NAMALWA (cell line): ENCODE results near the gene SLC22A23.

Experiments
- DNase-seq: peaks from one replicate; pipeline ENCODE4 v3.0.0-alpha.2; 2015; ENCODE audit warnings: low spot score

The SLC22A23 gene

GRCh38 chr6:3471286-3471685, 14.4 kb upstream of the SLC22A23 start:
- no peak for DNase-seq

GRCh38 chr6:3468585-3468984, 11.7 kb upstream of the SLC22A23 start:
- DNase-seq = no peak

- DNase-seq = no peak
Measured at GRCh38 chr6:3467996-3468395, 11.1 kb upstream of the SLC22A23 start.

DNA sequence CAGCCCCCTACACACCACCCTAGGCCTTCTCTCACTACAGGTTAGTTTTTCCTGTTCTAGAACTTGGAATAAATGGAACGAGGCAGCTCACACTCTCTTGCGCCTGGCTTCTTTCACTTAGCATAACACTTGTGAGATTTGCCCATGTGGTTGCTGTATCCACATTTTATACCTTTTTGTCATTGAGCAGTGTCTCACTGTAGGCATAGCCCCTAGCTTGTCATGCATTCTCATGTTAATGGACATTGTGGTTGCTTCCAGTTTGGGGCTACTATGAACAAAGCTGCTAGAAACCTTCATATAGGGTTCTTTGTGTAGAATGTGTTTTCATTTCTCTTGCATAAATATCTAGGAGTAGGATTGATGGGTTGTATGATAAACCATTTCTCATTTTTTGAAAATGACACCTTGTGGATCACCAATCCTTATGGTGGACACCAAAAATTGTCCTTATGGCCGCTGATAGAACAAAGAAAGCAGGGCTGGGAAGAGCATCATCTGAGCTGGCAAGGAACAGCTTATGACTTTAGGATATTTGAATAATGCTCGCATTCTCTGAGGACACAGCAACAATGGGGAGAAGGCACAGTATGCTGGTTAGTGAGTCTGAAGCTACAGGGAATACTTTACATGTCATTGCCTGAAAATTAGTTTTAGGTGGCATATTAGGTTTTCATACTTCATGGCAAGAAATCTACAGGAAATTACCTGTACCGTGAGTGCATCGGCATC, 9.8 kb upstream of the SLC22A23 start:
- DNase-seq = no peak

DNA sequence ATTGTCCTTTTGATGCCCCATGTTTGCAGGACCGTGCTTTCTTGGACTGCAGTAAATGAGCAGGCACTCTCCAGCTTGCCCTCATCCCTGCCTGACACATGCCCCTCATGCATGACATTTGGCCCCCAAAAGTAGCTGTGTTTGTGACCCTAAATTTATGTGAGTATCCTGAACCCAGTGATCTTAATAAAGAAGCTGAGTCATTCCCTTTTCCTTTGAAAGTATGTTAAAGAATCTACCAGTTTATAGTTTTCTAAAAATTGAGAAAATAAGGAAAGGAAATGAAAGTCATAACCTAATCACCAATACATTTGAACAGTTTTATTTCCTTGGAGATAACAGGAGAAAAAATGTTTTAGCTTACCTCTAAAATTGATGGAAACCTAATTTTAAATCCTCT, 3.4 kb upstream of the SLC22A23 start:
- no peak for DNase-seq

- DNase-seq = no peak
Measured at GRCh38 chr6:3458706-3459421, 2.0 kb upstream of the SLC22A23 start.

GRCh38 chr6:3457710-3458602, 1.1 kb upstream of the SLC22A23 start:
- DNase-seq = no peak

GRCh38 chr6:3456395-3456897, 404 bp downstream of the SLC22A23 start:
- DNase-seq = no peak

GRCh38 chr6:3455569-3456394, 1.1 kb downstream of the SLC22A23 start:
- DNase-seq = no peak

DNA sequence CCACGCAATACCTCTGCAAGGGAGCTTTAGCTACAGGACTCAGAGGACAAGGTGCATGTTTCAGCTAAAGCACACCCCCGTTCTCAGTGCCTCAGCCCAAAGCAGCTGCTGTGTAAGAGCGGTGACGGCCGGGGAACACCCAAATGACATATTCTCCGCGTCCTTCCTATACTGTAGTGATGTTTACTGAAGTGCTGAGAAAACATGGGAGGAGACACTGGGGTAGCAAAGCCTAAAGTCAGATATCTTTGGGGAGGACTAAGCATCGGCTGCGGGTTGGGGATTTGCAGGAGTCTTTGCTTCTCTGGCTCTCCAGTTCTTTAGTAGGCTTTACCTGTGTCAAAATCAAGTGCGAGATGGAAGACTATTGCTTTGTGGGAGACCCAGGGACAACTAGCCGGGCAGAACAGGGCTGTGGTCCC, 1.7 kb downstream of the SLC22A23 start:
- no peak for DNase-seq

GRCh38 chr6:3454273-3455010, 2.4 kb downstream of the SLC22A23 start:
- DNase-seq = no peak

DNA sequence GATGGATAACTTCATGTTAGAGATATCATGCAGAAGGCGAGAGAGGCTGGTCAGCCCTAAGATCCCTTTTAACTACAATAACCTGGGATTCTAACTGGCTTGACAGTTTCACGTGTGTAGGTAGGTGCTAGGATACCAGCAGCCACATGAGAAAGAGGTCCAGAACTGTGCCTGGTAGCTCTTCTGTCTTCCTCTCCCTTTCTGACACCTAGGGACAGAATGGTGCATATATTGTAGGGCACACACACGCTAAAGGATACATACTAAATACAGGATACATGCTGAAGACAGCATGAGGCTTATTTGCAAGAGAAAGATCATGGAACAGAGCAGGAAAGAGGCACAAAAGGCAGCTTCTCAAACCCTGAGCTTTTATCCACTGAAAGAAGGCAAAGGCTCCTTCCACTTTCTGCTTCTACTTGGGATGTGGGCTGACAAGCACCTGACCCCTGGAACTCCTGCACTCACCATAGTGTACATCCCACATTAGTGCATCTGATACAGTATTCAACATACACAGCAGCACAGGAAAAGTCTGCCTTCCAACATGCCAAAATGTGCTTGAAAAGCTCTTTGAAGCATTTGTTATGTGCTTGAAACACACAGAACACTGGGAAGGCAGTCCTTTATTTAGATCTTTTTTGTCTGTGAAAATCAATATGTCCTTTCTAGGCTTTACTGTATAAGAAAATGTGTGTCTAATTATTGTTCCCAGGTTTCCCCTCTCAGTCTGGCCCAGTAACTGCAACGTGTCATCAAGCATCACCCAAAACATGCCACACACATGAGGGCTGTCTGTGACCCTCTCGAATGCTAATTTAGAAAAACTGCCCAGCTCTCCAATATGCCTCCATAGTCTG, 3.2 kb downstream of the SLC22A23 start:
- no peak for DNase-seq

DNA sequence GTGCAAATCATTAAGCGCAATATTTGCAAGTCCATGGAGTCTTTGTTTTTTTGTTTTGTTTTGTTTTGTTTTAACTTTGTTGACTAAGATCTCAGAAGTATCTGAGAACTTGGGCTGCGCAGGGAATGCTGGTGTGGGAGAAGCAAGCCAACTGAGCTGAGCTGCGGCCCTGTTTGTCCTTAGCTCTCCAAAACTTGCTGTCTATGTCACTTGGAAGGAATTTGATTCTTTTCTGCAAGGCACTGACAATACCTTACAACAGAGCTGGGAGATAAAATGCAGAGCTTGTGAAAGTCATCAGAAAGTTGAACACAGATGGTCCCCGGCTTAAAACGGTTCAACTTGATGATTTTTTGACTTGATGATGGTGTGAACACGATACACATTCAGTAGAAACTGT, 5.4 kb downstream of the SLC22A23 start:
- DNase-seq = no peak

DNA sequence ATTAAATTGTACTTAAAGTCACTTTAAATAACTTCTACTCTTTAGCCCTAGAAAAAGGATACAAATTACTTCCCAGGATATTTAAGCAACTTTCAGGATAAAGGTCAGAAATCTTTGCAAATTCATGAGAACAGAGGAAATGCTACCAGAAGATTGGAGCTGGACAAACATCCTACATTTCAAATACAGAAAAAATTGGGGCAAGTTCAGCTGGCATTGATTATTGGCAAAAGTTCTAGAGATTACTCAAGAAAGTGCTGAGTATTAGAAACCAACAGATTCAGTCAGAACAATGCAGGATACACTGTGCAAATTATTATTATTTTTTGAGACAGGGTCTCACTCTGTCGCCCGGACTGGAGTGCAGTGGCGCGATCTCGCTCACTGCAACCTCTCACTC, 6.0 kb downstream of the SLC22A23 start:
- DNase-seq = no peak

GRCh38 chr6:3449750-3450305, 7.0 kb downstream of the SLC22A23 start:
- no peak for DNase-seq

DNA sequence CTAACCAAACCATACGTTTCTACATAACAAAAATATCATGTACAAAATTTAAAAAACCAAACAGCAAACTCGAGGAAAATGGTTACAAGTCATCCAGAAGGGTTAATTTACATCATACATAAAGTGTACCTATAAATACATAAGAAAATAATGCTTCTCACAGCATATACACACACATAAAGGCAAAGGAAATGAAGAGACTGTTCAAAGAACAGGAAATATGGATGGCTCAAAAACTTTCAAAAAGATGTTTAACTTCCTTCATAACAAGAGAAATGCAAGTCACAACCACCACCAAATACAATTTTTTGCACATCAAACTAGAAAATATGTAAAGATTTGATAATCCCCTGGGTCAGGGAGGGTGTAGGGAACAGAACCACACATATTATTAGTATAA, 7.5 kb downstream of the SLC22A23 start:
- no peak for DNase-seq

DNA sequence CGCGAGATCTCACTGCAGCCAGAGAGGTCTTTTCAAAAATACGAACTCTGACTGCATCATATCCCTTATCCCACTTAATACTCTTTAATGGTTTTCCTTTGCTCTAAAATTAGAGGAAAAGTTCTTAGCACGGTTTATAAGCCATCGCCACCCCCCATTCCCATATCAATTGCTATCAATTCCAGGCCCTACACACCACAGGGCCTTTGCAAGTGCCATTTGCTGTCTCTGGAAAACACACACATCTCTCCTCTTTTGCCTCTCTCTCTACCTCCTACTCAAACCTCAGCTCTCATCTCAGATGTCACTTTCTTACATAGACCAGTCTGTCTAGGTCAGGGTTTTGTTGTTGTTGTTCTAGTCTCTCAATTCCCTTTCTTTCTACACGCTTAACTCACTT, 9.8 kb downstream of the SLC22A23 start:
- no peak for DNase-seq

GRCh38 chr6:3446184-3446583, 10.7 kb downstream of the SLC22A23 start:
- no peak for DNase-seq

- DNase-seq = no peak
Measured at GRCh38 chr6:3444276-3445088, 12.4 kb downstream of the SLC22A23 start.
